HG02588 (cell line): ENCODE measurements around the gene CETP.
"Not testable (repeated sequence)": the region's sequence is repeated elsewhere in the genome, so short reads cannot be mapped to it uniquely, and the experiment has no call there.

ENCODE experiments used
- ATAC-seq: cut with Tn5 transposase; IDR thresholded peaks from one replicate; pipeline ENCODE4 v1.9.1; 2021; ENCODE audit warnings: mild to moderate bottlenecking, moderate library complexity; ENCODE audit not compliant: unreplicated experiment

The CETP gene

DNA sequence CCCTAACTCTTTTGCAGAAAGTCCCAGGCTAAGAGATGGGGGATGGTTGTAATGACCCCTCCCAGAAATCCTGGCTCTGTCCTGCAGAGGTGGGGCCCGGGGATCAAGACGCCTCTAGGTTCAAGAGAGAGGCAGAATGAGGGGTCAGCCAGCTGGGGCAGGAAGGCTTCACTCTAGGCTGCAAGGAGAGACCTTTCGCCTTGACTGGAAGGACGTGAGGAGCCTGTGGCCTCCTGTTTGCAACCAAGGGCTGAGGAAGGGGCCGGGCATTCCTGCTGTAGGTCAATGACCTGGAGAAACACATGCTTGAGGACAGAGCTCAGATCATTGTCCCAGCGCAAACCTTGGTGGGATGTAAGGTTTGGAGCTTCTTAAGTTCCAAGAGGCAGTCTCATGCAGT is 8.7 kb upstream of the CETP start:
- no peak for ATAC-seq

DNA sequence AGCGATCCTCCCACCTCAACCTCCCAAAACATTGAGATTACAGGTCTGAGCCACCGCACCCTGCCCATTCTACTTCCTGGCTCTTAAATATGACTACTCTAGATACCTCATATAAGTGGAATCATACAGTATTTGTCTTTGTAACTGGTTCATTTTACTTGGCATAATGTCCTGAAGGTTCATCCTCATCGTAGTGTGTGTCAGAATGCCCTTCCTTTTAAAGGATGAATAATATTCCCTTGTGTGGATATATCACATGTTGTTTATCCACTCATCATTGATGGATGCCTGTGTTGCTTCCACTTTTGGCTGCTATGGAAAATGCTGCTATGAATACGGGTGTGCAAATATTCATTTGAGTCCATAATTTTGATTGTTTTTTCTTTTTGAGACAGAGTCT is 5.7 kb upstream of the CETP start:
- no peak for ATAC-seq

DNA sequence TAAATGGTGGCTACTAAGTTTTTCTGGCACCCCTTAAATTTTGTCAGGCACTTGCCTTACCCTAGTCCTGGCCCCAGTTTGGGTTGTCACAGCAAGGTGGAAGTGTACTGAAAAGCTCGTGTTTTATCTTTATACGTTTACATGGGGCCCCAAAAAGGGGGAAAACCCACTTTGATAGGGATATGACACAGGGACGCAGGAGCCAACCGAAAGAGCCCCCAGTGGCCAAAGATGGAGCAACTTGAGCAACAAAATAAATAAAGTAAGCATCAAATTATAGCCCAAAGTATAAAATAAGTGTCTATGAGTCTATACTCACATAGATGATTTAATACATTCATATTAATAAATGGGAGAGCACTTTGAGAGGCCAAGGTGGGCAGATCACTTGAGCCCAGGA is 5.0 kb upstream of the CETP start:
- ATAC-seq, result no peak

DNA sequence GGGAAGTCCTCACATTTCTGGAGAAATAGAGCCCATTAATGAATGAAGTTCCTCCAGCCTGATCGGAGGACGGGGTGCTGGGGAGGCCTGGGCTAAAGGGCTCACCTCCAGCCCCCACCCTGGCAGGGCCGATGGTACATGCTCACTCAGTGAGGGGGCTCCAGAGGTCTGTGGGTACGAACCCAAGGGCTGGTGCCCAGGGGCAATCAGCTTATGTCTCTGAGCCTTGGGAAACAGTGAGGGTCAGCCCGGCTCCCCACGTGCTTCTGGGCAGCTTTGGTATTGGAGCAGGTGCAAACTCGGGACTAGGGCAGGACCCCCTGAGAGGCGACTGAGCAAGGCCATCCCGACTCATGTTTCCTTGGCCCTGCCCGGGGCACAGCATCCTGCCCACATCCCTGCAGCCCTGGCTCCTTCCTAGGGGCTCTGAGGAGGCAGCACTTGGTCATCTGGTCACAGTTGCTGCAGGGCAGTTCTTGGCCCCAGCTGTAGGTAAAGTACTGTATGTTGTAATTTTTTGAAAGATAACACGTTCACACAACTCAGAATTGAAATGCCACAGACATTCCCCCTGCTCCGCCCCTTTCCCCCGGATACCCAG is 969 bp upstream of the CETP start:
- no peak for ATAC-seq

DNA sequence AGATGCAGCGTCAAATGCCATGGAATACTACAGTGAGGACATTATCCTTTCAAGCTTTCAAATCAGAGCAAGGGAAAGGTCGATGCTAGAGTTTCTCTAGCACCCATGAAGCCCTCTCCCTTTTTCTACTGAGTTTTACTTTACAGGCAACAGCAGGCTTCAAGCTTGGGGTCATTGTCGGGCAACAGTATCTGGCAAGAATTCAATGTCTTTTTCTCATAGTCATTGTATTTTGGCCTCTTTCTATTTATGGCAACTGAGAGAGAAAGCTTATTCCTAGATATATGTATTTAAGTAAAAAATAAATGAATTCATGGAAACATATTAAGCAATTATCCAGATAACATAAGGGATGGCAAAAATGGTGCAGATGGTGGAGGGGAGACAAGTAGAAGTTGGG is 364 bp upstream of the CETP start:
- no peak for ATAC-seq

DNA sequence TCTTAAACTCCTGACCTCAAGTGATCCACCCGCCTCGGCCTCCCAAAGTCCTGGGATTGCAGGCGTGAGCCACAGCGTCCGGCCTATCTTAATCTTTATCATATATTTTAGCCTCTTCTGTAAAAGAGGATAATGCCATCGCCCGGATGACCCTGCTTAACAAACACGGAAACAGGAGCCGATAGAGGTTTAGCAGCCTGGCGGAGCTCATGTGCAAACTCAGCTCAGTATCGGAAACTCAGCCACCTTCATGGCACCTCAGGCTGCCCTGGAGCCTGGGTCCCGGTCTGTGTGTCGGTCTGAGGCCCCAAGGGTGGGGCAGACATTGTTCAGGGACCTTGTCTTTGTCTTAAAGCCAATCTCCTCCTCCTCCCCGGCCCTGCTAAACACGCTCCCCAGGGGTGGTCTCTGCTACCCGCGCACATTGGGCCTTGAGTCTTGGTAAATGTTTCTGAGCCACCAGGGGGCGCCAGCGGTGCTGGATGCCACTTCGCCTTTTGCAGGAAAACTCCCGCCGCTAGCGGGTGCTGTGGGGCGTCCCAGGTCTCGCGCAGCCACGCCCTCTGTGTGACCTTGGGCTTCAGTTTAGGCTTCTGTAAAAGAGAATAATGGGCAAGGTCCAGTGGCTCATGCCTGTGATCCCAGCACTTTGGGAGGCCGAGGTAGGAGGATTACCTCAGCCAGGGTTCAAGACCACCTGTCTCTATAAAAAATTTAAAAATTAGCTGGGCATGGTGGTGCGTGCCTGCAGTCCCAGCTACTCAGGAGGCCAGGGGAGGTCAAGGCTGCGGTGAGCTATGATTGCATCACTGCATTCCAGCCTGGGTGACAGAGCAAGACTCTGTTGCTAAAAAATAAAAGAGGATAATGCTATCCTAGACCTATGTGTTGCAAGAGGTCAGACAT is 2.7 kb downstream of the CETP start:
- no peak for ATAC-seq

DNA sequence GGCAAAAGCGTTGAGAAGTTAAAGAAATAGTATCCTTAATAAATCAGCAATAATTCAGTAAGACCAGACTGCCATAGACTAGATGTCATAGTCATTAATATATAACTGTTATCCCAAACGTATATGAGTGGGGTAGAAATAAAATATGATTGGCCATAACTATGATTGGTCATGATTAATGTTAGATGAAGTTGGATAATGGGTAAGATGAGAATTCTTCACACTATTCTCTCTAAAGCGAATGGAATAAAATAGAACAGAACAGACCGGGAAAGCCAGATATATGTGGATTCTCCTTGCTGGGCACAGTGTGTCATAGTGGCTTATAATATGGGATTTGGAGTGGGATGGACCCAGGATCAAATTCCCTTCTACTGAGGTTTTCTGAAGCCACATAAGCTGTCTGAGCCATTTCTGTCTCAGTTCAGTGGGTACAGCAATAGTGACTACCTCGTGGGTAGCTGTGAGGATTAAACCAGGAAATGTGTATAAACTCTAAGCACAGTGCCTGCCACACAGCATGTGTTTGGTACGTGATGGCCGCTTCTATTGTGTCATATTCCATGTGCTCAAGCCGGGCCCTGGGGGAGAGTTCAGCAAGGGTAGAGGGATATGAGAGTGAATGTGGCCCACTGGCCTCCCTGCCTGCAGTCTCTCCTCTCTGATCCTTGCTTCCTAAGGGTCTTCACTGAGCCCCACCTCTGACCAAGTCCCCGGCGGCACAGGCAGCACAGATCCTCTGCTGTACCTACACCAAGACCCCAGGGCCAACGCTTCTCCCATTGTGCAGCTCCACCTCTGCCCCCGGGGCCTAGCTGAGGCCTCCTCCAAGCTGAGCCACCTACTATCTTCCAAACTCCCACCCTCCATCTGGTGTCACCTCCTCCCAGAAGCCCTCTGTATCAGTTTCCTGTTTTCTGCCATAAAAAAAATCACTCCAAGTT is 3.7 kb downstream of the CETP start:
- no peak for ATAC-seq

DNA sequence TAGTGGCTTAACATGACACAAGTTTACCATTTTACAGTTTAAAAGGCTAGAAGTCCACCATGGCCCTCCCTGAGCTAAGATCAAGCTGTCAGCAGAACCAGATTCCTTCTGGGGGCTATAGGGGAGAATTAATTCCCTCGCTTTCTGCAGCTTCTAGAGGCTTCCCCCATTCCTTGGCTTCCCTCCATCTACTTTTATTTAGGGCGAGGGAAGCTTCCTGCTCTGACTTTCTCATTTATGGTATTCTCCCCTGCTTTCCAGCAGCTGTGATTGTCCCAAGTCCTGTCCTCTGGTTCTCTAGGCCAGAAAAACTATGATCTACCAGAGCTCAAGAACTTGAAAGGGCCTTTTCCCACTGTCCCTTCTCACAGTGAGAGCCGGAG is 4.3 kb downstream of the CETP start:
- ATAC-seq, result no peak

DNA sequence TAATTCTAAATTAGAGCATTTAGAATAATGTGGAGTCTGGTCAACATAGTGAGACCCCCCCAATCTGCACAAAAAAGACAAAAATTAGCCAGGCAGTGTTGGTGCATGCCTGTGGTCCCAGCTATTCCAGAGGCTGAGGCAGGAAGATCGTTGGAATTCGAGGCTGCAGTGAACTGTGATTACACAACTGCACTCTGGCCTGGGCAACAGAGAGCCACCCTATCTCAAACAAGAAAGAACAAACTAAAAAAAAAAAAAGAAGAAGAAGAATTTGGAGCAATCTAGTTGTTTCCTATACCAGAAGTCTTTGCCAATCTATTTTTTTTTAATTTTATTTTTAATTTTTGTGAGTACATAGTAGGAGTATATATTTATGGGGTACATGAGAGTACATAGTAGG is 6.0 kb downstream of the CETP start:
- no peak for ATAC-seq

DNA sequence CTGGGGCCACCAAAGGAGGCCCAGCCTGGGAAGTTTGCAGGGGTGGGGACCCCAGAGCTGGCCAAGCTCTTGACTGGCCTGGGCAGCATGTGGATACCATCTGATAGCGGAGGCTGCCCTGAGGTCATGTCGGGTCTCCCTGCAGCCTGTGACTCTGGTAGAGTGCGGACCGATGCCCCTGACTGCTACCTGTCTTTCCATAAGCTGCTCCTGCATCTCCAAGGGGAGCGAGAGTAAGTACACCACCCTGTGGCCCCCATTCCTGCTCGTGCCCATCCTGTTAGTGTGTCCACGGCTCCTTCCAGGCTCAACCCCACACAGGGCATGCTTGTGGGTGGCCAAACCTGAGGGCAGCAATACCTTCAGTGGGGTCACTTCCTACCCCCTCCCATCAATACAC is 8.0 kb downstream of the CETP start:
- ATAC-seq, result no peak

DNA sequence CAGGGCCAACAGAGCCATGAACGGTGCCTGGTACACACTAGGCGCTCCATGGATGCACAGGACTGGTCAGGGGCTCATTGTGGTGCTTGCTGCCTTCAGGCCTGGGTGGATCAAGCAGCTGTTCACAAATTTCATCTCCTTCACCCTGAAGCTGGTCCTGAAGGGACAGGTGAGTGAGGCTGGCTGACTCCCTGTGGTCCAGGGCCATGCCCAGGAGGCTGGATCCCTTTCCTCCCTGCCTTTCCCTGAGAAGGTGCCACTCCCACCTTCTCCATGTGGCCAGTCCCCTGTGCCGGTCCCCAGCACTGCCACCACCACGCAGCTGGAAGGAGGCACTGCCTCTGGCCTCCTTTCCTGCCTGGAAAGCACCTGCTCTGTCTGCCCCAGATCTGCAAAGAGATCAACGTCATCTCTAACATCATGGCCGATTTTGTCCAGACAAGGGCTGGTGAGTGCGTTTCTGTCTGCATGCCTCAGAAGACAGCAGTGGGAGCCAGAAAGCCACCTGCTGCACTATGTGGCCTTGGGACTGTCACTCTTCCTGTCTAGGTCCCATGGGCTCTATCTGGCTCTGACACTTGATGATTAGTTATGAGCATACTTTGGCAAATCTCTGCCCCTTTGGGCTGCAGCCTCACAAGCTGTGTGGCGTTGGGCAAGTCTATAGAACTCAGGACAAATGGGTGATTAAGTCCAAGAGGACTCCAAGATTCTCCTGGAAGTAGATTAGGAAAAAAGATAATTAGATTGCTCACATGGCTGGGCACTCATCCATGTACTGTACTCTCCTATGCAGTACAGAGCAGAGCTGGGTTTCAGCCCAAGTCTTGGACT is 9.4 kb downstream of the CETP start:
- ATAC-seq, result no peak

DNA sequence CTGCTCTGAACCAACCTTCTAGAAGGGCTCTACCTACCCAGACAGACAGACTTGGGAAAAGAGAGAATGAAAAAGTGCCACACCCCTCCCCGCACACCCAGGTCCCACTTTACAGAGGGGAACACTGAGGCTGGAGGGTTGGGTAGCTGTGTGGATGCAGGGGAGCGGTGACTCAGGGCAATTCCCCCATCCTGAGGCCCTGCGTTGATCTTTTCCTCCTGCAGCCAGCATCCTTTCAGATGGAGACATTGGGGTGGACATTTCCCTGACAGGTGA is 10.0 kb downstream of the CETP start:
- no peak for ATAC-seq

DNA sequence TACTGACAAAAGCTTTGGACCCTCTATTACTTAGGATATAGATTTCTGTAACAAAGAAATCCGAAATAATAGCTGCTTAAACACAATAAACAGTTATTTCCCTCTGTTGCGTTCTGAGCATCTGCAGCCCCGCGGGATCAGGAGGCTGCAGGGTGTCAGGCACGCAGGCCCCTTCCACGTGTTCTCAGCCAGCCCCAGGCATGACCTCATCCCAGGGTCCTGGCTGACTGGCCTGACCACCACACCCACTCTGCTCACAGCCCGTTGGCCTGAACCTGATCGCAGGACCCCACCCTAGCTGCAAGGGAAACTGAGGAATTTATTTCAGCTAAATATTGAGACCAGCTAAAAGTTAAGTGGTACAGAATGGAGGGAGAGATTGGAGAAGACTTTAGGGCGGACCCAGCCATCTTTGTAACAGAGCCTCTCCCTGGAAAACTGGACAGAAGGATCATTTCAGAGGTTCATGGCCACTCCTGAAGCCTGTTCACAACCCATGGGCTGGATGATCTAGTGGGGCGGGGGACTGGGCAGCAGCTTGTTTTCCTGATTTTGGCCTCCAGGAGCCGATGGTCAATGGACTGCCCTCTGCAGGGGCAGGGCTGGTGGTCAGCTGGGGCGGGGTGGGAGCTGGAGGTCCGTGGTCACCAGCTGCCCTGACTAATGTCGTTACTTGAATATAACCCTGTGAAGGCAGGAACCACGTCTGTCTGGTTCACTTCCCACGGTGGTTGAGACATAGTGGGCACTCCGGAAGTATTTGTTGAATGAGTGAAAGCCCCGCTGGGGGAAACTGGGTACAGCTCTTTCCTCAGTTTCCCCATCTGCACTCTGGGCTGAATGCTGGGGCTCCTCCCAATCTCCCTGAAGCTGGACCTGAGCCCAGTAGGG is 10.9 kb downstream of the CETP start:
- no peak for ATAC-seq

DNA sequence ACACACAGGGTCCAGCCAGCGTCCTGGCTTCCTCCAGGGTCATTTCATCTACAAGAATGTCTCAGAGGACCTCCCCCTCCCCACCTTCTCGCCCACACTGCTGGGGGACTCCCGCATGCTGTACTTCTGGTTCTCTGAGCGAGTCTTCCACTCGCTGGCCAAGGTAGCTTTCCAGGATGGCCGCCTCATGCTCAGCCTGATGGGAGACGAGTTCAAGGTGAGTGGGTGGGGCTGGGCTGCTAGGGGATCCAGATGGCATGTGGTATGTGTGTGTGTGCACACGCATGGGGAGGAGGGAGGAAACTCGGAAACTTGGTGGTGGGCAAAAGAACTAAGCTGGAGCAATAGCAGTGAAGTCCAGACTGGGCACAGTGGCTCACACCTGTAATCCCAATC is 11.5 kb downstream of the CETP start:
- ATAC-seq, result no peak

DNA sequence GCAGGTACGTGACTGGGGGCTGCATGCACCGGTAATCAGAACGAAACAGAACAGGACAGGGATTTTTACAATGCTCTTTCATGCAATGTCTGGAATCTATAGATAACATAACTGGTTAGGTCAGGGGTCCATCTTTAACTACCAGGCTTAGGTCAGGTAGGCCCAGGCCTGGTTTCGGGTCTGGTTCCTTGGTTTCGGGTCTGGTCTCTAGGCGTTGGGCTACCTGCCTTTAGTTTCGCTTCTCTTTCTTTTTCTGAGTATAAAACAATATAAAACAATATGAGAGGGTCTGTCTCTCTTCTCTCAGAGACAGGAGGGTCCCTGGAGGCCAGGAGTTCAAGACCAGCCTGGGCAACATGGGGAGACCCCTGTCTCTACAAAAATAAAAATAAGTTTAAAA is 12.1 kb downstream of the CETP start:
- not testable (repeated sequence) for ATAC-seq

DNA sequence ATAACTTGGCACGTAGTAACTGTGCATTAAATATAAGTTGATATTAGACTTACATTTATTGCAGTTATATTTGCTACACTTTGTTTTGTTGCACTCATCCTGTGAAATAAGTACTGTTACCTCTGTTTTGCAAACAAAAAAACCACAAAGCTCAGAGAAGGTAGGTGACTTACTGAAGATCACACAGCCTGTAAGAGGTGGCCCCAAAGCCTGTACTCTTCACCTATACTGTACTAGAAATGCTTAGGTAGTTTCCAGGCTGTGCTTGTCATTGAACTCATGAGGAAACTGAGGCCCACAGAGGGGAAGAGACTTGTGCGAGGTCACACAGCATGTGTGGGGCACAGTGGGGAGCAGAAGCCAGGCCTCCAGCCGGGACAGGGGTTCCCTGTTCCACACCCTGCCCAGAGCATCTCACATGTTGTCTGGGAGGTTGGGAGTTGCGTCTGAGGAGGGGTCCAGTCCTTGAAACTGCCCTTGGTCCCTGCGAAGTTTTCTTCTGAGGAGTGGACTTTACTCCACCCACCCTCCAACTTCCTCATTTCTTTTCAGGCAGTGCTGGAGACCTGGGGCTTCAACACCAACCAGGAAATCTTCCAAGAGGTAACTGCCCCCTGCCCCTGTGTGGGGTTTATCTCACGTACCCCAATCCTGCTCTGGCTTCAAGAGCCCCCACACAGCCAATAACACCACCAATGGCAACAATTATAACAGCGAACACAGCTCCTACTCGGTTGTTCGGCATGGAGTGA is 13.0 kb downstream of the CETP start:
- no peak for ATAC-seq

DNA sequence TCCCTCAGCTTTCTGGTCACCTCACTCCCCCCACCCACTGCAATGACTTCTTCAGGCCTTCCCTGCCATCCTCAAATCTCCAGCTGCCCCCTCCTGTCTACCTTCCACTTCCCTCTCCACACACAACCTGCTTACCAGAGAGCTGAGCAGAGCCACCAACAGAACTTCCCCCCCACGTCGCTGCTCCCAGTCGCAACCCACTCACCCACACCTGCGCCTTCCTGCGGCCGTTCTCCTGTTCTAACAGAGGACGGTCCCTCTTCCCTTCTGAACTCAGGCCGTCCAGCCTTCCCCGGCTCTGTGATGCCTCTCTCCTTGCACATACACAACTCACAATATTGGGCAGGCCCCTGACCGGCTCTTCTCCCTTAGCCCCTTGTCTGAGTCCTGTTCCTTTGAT is 14.0 kb downstream of the CETP start:
- ATAC-seq, result no peak

DNA sequence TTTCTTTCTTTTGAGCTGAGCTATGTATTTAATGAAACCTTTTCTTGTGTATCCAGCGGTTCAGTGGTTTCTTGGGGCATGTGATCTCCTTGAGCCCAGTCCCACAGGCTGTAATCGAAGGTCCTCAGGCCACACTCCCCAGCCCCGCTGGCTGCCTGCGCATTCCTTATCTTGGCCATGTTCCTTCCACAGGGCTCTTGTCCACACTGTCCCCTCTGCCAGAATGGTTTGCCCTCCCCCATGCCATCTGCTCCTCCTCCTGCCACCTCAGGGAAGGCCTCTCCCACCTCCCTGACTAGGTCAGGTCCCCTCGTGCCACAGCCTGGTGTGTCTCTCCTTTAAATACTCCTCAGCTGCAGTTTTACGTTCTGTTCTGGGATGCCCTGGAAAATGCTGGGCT is 15.5 kb downstream of the CETP start:
- no peak for ATAC-seq

DNA sequence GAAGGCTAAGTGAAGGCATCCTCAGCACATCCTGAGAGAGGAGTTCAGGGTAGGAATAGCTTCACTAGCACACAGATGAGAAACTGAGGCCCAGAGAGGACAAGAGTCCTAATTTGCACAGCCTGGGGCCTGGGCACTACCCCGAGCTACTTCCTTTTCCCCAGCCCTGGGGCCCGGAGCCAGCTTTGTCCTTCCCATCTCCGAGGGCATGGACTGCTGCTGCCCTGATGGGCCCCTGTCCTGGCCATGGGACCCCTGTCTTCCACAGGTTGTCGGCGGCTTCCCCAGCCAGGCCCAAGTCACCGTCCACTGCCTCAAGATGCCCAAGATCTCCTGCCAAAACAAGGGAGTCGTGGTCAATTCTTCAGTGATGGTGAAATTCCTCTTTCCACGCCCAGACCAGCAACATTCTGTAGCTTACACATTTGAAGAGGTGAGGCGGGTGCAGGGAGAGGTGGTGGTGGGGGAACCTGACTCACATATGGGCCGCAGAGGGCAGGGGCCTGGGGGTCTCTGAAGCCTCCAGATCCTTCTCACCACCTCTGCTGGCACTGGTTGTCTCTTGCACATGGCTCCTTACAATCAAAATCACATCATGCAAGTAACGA is 16.2 kb downstream of the CETP start:
- ATAC-seq, result no peak
